Measurements from ENCODE around the gene MYO9B. TPM values are rescaled to one million over a fixed set of nuclear protein-coding genes. Genes with fewer than 3 reads are reported as not detected.
"Not testable (repeated sequence)": the region's sequence is repeated elsewhere in the genome, so short reads cannot be mapped to it uniquely, and the experiment has no call there.

Gene MYO9B
- total RNA-seq, 1 experiment from 2014 or later = 68.3 TPM

- intact Hi-C loops (cut with micrococcal nuclease) = no loop called here
- Histone ChIP-seq H3K9ac (ENCODE audit: low read length) (no peak overlapping the region), H3K9me3 (ENCODE audit: low read length) (no peaks in the 10 kb centered on the region), H3K27ac (ENCODE audit: low read length) (no peak overlapping the region), H3K9me2 (replicated peaks; ENCODE audit: low read length) (no peaks in the 10 kb centered on the region), H2AFZ (ENCODE audit: low read length) (no peak overlapping the region), H3K27me3 (ENCODE audit: low read length) (no peaks in the 10 kb centered on the region), H3K4me2 (ENCODE audit: low read length) (no peak overlapping the region), H3K4me1 (ENCODE audit: insufficient read depth, low read length) (peaks cover 8% of the 10 kb centered on the region), H4K20me1 (ENCODE audit: low read length) (0 out of 2 replicates have a peak, but pooled peaks cover 3% of the 10 kb centered on the region), H3K79me2 (ENCODE audit: low read length) (peaks cover 95% of the 10 kb centered on the region), H3K4me3 (ENCODE audit: low read length) (no peak overlapping the region), H3F3A (ENCODE audit: low read length, unreplicated experiment) (no peaks in the 10 kb centered on the region), H3K36me3 (ENCODE audit: low read depth, low read length) (no peaks in the 10 kb centered on the region)
- ChIA-PET POLR2A (ENCODE audit: unreplicated experiment) (no interaction called here), CTCF (no interaction called here)
- BruUV-seq (replicated peaks) = no TSS peak
- DNase-seq (no peak), ATAC-seq (no peak)
- TF ChIP-seq, protein P1, sequence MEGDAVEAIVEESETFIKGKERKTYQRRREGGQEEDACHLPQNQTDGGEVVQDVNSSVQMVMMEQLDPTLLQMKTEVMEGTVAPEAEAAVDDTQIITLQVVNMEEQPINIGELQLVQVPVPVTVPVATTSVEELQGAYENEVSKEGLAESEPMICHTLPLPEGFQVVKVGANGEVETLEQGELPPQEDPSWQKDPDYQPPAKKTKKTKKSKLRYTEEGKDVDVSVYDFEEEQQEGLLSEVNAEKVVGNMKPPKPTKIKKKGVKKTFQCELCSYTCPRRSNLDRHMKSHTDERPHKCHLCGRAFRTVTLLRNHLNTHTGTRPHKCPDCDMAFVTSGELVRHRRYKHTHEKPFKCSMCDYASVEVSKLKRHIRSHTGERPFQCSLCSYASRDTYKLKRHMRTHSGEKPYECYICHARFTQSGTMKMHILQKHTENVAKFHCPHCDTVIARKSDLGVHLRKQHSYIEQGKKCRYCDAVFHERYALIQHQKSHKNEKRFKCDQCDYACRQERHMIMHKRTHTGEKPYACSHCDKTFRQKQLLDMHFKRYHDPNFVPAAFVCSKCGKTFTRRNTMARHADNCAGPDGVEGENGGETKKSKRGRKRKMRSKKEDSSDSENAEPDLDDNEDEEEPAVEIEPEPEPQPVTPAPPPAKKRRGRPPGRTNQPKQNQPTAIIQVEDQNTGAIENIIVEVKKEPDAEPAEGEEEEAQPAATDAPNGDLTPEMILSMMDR (conservative IDR thresholded peaks at IDR 0.05; ENCODE audit: low read depth, low read length) = no peak
- TF ChIP-seq EZH2 (IDR thresholded peaks at IDR 0.05; ENCODE audit: low read length, unreplicated experiment) (no peak), EZH2phosphoT487 (IDR thresholded peaks at IDR 0.05; ENCODE audit: borderline replicate concordance, low read length) (no peak)
These were observed 17.1 kb downstream of the MYO9B start for GRCh38 chr19:17092696-17093095.

- Histone ChIP-seq H3K79me2 (ENCODE audit: low read length) (peaks cover 89% of the 10 kb centered on the region), H3K4me1 (ENCODE audit: insufficient read depth, low read length) (peaks cover 11% of the 10 kb centered on the region)
- H2AFZ ChIP-seq (ENCODE audit: low read length); H3K27ac ChIP-seq (ENCODE audit: low read length); H3K27me3 ChIP-seq (ENCODE audit: low read length); ATAC-seq; BruUV-seq (replicated peaks); H3K36me3 ChIP-seq (ENCODE audit: low read depth, low read length); POLR2A ChIA-PET (ENCODE audit: unreplicated experiment); CTCF ChIA-PET; H3F3A ChIP-seq (ENCODE audit: low read length, unreplicated experiment); H3K4me3 ChIP-seq (ENCODE audit: low read length); intact Hi-C loops (cut with micrococcal nuclease); H4K20me1 ChIP-seq (ENCODE audit: low read length); H3K4me2 ChIP-seq (ENCODE audit: low read length); DNase-seq; H3K9me3 ChIP-seq (ENCODE audit: low read length); H3K9ac ChIP-seq (ENCODE audit: low read length); H3K9me2 ChIP-seq (replicated peaks; ENCODE audit: low read length): not testable (repeated sequence)
These were observed 19.1 kb downstream of the MYO9B start for GRCh38 chr19:17094694-17095093.

DNA sequence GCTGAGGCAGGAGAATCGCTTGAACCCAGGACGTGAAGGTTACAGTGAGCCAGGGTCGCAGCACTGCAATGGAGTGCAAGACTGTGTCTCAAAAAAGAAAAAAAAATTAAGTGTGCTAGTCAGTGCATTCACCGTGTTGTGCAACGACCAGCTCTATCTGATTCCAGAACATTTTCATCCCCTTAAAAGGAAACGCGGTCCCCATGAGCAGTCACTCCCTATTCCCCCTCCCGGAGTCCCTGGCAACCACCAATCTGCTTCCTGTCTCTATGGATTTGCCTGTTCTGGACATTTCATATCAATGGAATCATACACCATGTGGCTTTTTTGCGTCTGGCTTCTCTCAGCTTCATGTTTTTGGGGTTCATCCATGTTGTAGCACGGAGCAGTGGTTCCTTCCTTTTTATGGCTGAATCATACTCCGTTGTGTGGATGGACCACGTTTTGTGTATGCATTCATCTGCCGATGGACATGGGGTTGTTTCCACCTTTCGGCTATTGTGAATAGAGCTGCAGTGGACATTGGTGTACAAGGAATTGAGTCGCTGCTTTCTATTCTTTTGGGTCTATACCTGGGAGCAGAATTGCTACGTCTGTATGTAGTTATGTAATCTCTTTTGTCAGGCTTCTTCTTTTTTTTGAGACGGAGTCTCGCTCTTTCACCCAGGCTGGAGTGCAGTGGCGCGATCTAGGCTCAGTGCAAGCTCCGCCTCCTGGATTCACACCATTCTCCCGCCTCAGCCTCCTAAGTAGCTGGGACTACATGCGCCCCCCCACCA lies 19.8 kb downstream of the MYO9B start:
- Histone ChIP-seq H3K27me3 (ENCODE audit: low read length) (no peaks in the 10 kb centered on the region), H3K4me1 (ENCODE audit: insufficient read depth, low read length) (peaks cover 11% of the 10 kb centered on the region), H3K9me3 (ENCODE audit: low read length) (no peaks in the 10 kb centered on the region), H3K4me3 (ENCODE audit: low read length) (no peak overlapping the region), H3K4me2 (ENCODE audit: low read length) (no peak overlapping the region), H3K9me2 (replicated peaks; ENCODE audit: low read length) (no peaks in the 10 kb centered on the region), H3F3A (ENCODE audit: low read length, unreplicated experiment) (no peaks in the 10 kb centered on the region), H3K27ac (ENCODE audit: low read length) (no peak overlapping the region), H4K20me1 (ENCODE audit: low read length) (0 out of 2 replicates have a peak, but pooled peaks cover 3% of the 10 kb centered on the region), H3K36me3 (ENCODE audit: low read depth, low read length) (no peaks in the 10 kb centered on the region; the same call in 1 of the 2 replicates), H3K79me2 (ENCODE audit: low read length) (peaks cover 82% of the 10 kb centered on the region), H3K9ac (ENCODE audit: low read length) (no peak overlapping the region), H2AFZ (ENCODE audit: low read length) (no peak overlapping the region)
- no peak for DNase-seq
- no peak for ATAC-seq
- CTCF ChIA-PET = no interaction called here
- no TSS peak for BruUV-seq (replicated peaks)
- POLR2A ChIA-PET (ENCODE audit: unreplicated experiment) = no interaction called here
- intact Hi-C loops (cut with micrococcal nuclease) = no loop called here
- TF ChIP-seq, protein P1 (conservative IDR thresholded peaks at IDR 0.05; ENCODE audit: low read depth, low read length) = no peak
- no peak for TF ChIP-seq EZH2phosphoT487 (IDR thresholded peaks at IDR 0.05; ENCODE audit: borderline replicate concordance, low read length)
- no peak for TF ChIP-seq EZH2 (IDR thresholded peaks at IDR 0.05; ENCODE audit: low read length, unreplicated experiment)
